Measurements from ENCODE around the gene ATP6V0B. TPM values are rescaled to one million over a fixed set of nuclear protein-coding genes. Genes with fewer than 3 reads are reported as not detected.

The ATP6V0B gene
- total and polyA plus RNA-seq, 2 donors (not counting 1 experiment from before 2014, with no cell fraction given): 91.0 to 198 TPM

GRCh38 chr1:43982808-43983207 lies 8.0 kb downstream of the ATP6V0B start:
- Mint-ChIP-seq H3K9me3 (ENCODE audit: insufficient read depth) (no peaks in the 10 kb centered on the region), H3K4me3 (no peak overlapping the region), H3K4me1 (peaks cover 27% of the 10 kb centered on the region), H3K27ac (no peak overlapping the region), H3K27me3 (no peaks in the 10 kb centered on the region)
- ATAC-seq (ENCODE audit: low read depth): no peak
- H3K9me3 ChIP-seq (ENCODE audit: control extremely low read depth in 1 of 3, control insufficient read depth in 2 of 3, insufficient read depth in 1 of 3, low read length in 2 of 3): no peaks in the 10 kb centered on the region
- H4K20me1 ChIP-seq (ENCODE audit: control insufficient read depth, insufficient read depth, low read length, poor library complexity, severe bottlenecking): peaks cover 10% of the 10 kb centered on the region
- H3K79me2 ChIP-seq (ENCODE audit: control insufficient read depth, insufficient read depth, low read length): no peaks in the 10 kb centered on the region
- no peak overlapping the region for H2AFZ ChIP-seq (ENCODE audit: insufficient read depth, low read depth, low read length, poor library complexity, severe bottlenecking)
- no peak for DNase-seq
- ChIA-PET CTCF (no interaction called here), POLR2A (no interaction called here)
- no peak overlapping the region for H3K4me3 ChIP-seq (ENCODE audit: control extremely low read depth in 1 of 5, extremely low read depth in 1 of 5, insufficient read depth in 1 of 5, low read depth in 2 of 5, low read length in 4 of 5)
- TF ChIP-seq, protein P1, sequence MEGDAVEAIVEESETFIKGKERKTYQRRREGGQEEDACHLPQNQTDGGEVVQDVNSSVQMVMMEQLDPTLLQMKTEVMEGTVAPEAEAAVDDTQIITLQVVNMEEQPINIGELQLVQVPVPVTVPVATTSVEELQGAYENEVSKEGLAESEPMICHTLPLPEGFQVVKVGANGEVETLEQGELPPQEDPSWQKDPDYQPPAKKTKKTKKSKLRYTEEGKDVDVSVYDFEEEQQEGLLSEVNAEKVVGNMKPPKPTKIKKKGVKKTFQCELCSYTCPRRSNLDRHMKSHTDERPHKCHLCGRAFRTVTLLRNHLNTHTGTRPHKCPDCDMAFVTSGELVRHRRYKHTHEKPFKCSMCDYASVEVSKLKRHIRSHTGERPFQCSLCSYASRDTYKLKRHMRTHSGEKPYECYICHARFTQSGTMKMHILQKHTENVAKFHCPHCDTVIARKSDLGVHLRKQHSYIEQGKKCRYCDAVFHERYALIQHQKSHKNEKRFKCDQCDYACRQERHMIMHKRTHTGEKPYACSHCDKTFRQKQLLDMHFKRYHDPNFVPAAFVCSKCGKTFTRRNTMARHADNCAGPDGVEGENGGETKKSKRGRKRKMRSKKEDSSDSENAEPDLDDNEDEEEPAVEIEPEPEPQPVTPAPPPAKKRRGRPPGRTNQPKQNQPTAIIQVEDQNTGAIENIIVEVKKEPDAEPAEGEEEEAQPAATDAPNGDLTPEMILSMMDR (IDR thresholded peaks at IDR 0.05): no peak
- TF ChIP-seq EZH2 (IDR thresholded peaks at IDR 0.05; ENCODE audit: borderline replicate concordance, insufficient read depth, low read depth, low read length, poor library complexity, severe bottlenecking): no peak
- H3K4me1 ChIP-seq (ENCODE audit: control insufficient read depth in 2 of 2, insufficient read depth in 2 of 2, low read length in 2 of 2): peaks cover 19 to 36% of the 10 kb centered on the region in 2 donors
- H3K36me3 ChIP-seq (replicated peaks in 1 of 2; ENCODE audit: control extremely low read depth in 1 of 2, control insufficient read depth in 1 of 2, extremely low read depth in 1 of 2, insufficient read depth in 2 of 2, low read length in 1 of 2): peaks cover 0 to 5% of the 10 kb centered on the region in 2 experiments
- no peak overlapping the region for H3K4me2 ChIP-seq (replicated peaks; ENCODE audit: low read depth, low read length, poor library complexity, severe bottlenecking)
- no peak overlapping the region for H3K9ac ChIP-seq (ENCODE audit: low read length)
- no peak overlapping the region for H3K27ac ChIP-seq (ENCODE audit: low read length in 2 of 2)
- intact Hi-C loops (cut with micrococcal nuclease): no loop called here
- no peaks in the 10 kb centered on the region for H3K27me3 ChIP-seq (replicated peaks in 1 of 4; ENCODE audit: control extremely low read depth in 1 of 4, control insufficient read depth in 3 of 4, insufficient read depth in 4 of 4, low read length in 3 of 4)
- WGBS (ENCODE audit: insufficient coverage): 96% methylated on average over 15 of the region's 15 CpGs

DNA sequence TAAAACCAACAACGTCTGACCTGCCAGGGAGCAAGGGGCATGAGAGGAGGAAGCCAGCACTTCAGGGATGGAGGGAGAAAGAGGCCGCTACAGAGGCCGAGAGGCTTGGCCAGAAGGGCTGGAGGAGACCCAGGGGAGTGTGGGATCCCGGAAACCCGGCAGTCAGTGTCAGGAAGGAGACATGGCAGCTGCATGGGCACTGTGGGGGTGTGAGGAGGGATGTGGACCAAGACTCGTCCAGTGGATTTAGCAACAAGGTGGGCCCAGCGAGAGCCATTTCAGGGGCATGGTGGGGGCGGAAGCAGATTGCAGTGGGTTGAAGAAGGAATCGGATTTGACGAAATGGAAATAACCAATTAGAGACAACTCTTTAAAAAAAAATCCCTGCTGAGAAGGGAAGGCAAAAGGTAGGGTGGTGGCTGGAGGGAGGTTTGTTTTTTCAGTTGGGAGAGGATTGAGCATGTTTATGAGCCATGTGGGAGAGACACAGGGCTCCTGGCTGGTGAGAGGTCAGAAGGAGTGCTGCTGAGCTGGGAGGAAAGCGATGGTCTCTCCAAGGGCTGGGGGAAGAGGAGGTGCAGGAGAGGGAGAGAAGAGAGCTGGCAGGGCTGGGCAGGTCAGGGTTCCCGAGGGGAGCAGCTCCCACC lies 8.6 kb downstream of the ATP6V0B start:
- H4K20me1 ChIP-seq (ENCODE audit: control insufficient read depth, insufficient read depth, low read length, poor library complexity, severe bottlenecking): peaks cover 4% of the 10 kb centered on the region
- peaks cover 18 to 30% of the 10 kb centered on the region in 2 donors for H3K4me1 ChIP-seq (ENCODE audit: control insufficient read depth in 2 of 2, insufficient read depth in 2 of 2, low read length in 2 of 2)
- H3K4me2 ChIP-seq (replicated peaks; ENCODE audit: low read depth, low read length, poor library complexity, severe bottlenecking): no peak overlapping the region
- H3K4me1 Mint-ChIP-seq: peaks cover 23% of the 10 kb centered on the region
- no peaks in the 10 kb centered on the region for H3K9me3 Mint-ChIP-seq (ENCODE audit: insufficient read depth)
- TF ChIP-seq EZH2 (IDR thresholded peaks at IDR 0.05; ENCODE audit: borderline replicate concordance, insufficient read depth, low read depth, low read length, poor library complexity, severe bottlenecking): no peak
- TF ChIP-seq, protein P1 (IDR thresholded peaks at IDR 0.05): no peak
- intact Hi-C loops (cut with micrococcal nuclease): no loop called here
- H3K27ac ChIP-seq (ENCODE audit: low read length in 2 of 2): no peak overlapping the region
- H3K4me3 ChIP-seq (ENCODE audit: control extremely low read depth in 1 of 5, extremely low read depth in 1 of 5, insufficient read depth in 1 of 5, low read depth in 2 of 5, low read length in 4 of 5): no peak overlapping the region
- no peaks in the 10 kb centered on the region for H3K27me3 Mint-ChIP-seq
- 98% methylated on average over 7 of the region's 12 CpGs for WGBS (ENCODE audit: insufficient coverage)
- H3K79me2 ChIP-seq (ENCODE audit: control insufficient read depth, insufficient read depth, low read length): no peaks in the 10 kb centered on the region
- ChIA-PET POLR2A (no interaction called here), CTCF (no interaction called here)
- DNase-seq (no peak), ATAC-seq (ENCODE audit: low read depth) (no peak)
- H3K4me3 Mint-ChIP-seq: no peak overlapping the region
- no peaks in the 10 kb centered on the region for H3K27me3 ChIP-seq (replicated peaks in 1 of 4; ENCODE audit: control extremely low read depth in 1 of 4, control insufficient read depth in 3 of 4, insufficient read depth in 4 of 4, low read length in 3 of 4)
- H3K9me3 ChIP-seq (ENCODE audit: control extremely low read depth in 1 of 3, control insufficient read depth in 2 of 3, insufficient read depth in 1 of 3, low read length in 2 of 3): no peaks in the 10 kb centered on the region
- H2AFZ ChIP-seq (ENCODE audit: insufficient read depth, low read depth, low read length, poor library complexity, severe bottlenecking): no peak overlapping the region
- H3K36me3 ChIP-seq (replicated peaks in 1 of 2; ENCODE audit: control extremely low read depth in 1 of 2, control insufficient read depth in 1 of 2, extremely low read depth in 1 of 2, insufficient read depth in 2 of 2, low read length in 1 of 2): peaks cover 0 to under 1% of the 10 kb centered on the region in 2 experiments
- H3K27ac Mint-ChIP-seq: no peak overlapping the region
- H3K9ac ChIP-seq (ENCODE audit: low read length): no peak overlapping the region

Measured in B cell (primary cell).